Endothelial cell of hepatic sinusoid (primary cell): ENCODE results near the gene IFRD1.

Source experiments
- in situ Hi-C: cut with HindIII; loops from 2 replicates; pipeline ENCODE4 v1.10.0; 2017; ENCODE audit warnings: low sequenced_read_pairs

IFRD1 gene

GRCh38 chr7:112449902-112450806 lies at the start of gene IFRD1:
Gene IFRD1 (plus strand): TSS chr7:112450460. CDS start chr7:112450689, 229 bp downstream.
- in situ Hi-C loops: no loop called here

- in situ Hi-C loops: no loop called here
Observed at GRCh38 chr7:112404321-112404720, 45.9 kb upstream of the IFRD1 start.

- in situ Hi-C loops: no loop called here
Observed at GRCh38 chr7:112405286-112405685, 45.0 kb upstream of the IFRD1 start.

GRCh38 chr7:112407261-112407660 lies 43.0 kb upstream of the IFRD1 start:
- in situ Hi-C loops: no loop called here

GRCh38 chr7:112410092-112410491 lies 40.2 kb upstream of the IFRD1 start:
- in situ Hi-C loops: no loop called here

GRCh38 chr7:112411186-112411795 lies 39.0 kb upstream of the IFRD1 start:
- in situ Hi-C loops: no loop called here

DNA sequence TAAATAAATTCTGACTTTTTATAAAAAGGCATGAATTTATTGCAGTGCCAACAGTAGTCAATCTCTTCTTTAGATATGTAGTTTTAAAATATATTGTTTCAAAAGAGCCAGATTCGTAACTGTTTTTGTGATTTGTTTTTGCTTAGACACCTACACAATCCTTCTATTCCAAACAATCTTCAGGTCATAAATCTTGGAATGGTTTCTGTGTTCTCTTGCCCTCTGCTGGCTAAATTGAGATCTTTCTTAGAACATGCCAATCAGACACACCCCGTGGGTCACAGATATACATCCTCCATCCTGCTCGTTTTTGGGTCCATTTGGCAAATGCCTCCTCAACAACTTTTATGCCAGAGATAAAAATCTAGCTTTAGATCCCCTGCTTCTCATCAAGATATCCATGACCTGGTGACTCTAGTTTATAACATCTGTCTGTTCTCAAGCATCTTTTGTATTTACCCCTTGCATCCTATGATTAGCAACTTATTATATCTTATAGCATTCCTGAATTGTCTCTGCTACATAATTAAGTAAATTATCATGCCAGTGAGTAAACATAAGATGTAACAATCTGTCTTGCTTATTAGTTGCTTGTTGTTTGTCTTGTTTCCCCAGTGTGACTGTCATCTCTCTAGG lies 35.3 kb upstream of the IFRD1 start:
- in situ Hi-C loops: no loop called here

GRCh38 chr7:112416127-112416526 lies 34.1 kb upstream of the IFRD1 start:
- in situ Hi-C loops: no loop called here

GRCh38 chr7:112419543-112420130 lies 30.6 kb upstream of the IFRD1 start:
- in situ Hi-C loops: no loop called here

DNA sequence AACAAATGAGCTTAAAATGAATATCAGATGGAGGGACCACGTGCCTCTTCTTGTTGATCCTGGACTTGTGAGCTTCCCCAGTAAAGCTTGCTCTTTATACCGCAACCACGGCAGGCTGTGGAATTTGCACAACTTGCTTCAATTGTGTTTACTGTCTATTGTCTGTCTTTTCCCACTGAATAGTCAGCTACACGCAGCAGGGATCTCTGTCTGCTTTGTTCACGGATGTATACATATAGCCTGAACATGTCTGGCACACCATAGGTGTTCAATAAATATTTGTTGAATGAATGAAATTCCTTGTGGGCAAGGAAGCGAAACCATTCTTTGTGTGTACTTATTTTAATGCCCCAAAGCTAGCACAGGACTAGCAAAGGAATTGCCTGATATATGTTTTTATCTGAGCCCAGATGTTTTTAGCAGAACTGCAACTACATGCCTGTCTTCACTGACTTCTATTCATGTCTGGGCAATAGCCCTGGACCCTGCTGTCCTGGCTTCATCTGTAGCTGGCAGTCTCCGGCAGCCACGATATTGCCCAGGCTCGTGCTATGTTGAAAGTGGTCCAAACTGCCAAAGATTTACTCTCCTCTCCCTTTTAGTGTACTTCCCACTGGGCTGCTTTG lies 29.9 kb upstream of the IFRD1 start:
- in situ Hi-C loops: no loop called here

DNA sequence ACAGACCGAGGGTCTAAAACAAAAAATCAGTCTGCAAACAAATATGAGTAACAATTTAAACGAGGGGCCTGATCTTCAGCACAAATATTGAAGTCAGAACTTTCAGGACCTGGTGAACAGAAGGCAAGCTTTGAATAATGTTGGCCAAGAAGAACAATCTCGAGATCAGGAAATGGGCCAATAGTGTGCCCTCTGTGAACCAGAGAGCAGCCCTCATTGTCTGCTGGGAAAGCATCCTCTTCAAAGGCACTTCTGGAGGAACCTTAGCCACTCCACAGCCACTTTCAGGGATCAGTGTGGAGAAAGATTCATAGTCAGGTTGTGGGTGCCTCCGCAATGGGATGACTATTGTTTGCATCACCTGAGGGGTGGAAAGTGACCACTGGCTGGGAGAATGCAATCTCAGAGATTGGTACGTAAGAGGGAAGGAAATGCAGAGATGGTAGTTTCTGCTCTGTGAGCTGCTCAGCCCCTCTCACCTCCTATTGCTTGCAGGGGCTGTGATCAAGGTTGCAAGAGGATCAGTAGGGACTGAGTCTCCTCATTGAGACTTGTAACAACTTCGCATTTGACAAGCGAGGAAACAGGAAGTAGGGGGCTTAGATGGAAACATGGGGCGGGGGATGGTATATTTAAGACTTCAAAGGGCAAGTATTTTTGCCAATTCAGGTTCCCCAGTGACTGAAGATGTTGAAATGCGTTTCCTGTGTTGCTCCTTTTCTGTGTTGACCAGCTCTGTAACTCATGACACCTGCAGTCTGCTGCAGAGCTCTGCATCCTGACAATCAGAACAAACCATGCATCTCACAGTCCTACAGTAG lies 28.4 kb upstream of the IFRD1 start:
- in situ Hi-C loops: no loop called here

DNA sequence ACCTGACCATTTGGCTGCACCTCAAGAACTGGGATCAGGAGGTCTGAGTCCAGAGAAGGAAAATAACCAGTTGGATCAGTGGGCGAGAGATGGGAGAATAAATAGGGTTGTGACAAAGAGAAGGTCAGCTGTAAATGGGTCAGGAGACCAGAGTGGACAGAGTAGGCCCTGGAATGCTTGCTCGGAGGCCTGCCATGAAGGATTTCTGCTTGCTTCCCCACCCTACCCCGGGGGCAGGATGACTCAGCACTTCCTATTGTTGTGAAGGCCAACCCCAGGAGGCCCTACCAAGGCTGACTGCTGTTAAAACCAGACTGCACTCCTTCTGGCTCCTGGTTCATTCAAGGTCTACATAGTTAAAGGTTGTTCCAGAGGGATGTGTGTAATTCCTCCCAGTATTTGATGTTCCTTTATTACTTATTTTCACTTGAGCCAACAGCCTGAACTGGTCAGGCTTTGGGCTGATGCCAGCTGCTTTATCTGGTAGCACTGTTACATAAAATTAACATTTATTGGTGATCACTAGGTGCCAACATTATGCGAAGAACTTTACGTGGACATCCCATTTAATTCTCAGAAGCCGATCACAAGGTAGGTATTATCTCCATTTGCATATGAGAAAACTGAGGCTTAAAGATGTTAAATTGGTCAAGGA lies 27.3 kb upstream of the IFRD1 start:
- in situ Hi-C loops: no loop called here

GRCh38 chr7:112423987-112424386 lies 26.3 kb upstream of the IFRD1 start:
- in situ Hi-C loops: no loop called here

- in situ Hi-C loops: no loop called here
Observed at GRCh38 chr7:112427984-112428383, 22.3 kb upstream of the IFRD1 start.

GRCh38 chr7:112428715-112429114 lies 21.5 kb upstream of the IFRD1 start:
- in situ Hi-C loops: no loop called here

GRCh38 chr7:112430649-112431048 lies 19.6 kb upstream of the IFRD1 start:
- in situ Hi-C loops: no loop called here

DNA sequence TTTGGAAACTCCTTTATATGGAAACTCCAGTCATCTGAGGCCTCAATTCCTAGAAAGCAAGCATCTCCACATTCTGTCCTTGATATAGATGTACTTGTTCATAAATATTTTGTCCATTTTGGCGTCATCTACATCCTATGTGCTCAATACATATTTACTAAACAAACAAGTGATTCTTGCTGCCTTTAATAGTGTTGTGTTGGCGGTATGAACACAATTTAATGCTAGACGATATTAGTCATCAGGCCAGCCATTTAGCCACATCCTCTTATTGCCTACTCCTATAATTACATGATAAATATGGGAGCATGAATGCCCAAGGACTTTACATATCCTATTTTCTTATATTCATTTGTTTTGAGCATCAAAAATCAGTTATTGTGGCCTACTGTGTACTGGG lies 18.5 kb upstream of the IFRD1 start:
- in situ Hi-C loops: no loop called here

GRCh38 chr7:112433289-112433688 lies 17.0 kb upstream of the IFRD1 start:
- in situ Hi-C loops: no loop called here

DNA sequence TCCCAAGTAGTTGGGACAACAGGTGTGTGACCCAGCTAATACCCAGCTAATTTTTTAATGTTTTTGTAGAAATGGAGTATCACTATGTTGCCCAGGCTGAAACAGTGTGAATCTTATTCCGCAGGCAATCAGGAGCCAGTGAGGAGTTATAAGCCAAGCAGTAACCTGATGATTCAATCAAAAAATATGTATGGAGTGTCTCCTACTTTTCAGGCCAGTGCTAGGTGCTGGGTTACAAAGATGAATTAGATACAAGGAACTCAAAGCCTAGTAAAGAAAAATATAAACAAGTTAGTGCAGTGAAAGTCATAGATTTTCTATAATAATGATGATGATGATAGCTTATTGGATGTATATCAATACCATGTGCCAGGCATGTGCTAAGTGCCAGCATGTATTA lies 13.2 kb upstream of the IFRD1 start:
- in situ Hi-C loops: no loop called here

DNA sequence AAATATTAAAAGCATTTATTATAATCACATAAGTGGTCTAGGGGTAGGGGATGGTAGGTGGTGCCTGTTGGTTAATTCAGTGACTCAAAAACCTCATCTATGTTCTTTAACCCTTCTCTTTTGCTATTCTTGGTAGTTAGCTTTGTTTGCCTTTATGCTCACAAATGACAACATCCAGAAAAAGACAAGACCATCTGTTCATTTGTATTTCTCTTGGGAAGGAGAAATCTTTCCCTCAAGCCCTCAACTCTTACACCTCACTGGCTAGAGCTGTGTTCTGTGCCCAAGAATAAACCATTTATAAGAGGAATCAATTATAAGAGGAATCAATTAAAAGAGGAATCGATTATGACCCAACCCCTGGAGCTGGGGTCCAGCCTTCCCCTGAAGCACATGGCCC lies 10.8 kb upstream of the IFRD1 start:
- in situ Hi-C loops: no loop called here
